Endometrial microvascular endothelial cells (primary cell): ENCODE results near the gene VPS16. TPM values are rescaled to one million over a fixed set of nuclear protein-coding genes. Genes with fewer than 3 reads are reported as not detected.
"Not testable (repeated sequence)": the region's sequence is repeated elsewhere in the genome, so short reads cannot be mapped to it uniquely, and the experiment has no call there.

Experiments used
- in situ Hi-C: cut with HindIII; loops from 2 replicates; pipeline ENCODE4 v1.10.0; 2017; ENCODE audit warnings: low sequenced_read_pairs, low pct_unique_long_range_greater_than_20kb; ENCODE audit errors: inconsistent ontology term
- total RNA-seq: library from RNA; depleted of rRNA; stranded (reverse); fragments of >200 nt; gene quantifications from one replicate; pipeline ENCODE4 v1.2.3, GENCODE V29; 2015; ENCODE audit errors: inconsistent ontology term

Gene VPS16
- total RNA-seq, 1 donor from 2014 or later = 46.1 TPM

GRCh38 chr20:2887715-2888114 lies 47.2 kb downstream of the VPS16 start:
- in situ Hi-C loops = no loop called here

- in situ Hi-C loops = no loop called here
Observed at GRCh38 chr20:2888224-2888955, 47.8 kb downstream of the VPS16 start.

DNA sequence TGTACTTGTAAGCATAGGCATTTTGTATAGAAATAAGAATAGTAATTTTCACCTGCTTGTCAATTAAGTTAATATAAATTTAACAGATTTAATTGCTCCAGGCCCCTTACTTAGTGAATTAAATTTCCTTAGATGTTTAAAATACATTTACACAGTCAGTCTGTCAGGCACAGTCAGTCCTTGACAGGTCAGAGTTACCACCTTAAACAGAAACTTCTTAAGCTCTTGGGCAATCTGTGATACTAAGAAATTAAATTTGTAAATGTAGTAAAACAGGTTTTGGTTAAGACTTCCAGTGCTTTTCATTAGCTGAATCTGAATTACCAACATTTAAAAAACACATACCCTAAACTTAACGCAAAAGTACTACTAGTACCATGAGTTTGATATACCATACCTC lies 48.7 kb downstream of the VPS16 start:
- in situ Hi-C loops = no loop called here

DNA sequence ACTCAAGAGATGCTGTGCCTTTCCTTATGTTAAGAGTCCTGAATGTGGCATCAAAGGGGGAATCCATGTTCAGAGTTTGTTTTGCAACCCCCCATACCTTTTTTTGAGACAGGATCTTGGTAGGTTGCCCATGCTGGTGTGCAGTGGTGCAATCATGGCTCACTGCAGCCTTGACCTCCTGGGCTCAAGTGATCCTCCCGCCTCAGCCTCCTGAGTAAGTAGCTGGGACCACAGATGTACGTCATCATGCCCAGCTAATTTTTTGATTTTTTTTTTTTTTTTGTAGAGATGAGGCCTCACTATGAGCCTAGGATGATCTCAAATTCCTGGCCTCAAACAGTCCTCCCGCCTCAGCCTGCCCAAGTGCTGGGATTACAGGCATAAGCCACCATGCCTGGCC lies 49.3 kb downstream of the VPS16 start:
- in situ Hi-C loops = no loop called here

GRCh38 chr20:2890742-2891141 lies 50.2 kb downstream of the VPS16 start:
- in situ Hi-C loops = no loop called here

GRCh38 chr20:2891343-2891742 lies 50.8 kb downstream of the VPS16 start:
- in situ Hi-C loops = no loop called here

DNA sequence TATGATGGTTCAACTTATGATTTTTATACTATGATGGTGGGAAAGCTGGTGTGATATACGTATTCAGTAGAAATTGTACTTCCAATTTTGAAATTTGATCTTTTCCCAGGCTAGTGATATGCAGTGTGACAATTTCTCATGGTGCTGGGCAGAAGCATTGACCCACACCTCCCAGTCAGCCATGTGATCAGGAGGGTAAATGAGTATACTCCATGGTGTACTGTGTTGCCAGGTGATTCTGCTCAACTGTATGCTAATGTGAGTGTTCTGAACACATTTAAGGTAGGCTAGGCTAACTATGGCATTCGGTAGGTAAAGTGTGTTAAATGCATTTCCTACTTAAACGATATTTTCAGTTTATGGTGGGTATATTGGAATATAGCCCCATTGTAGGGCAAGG lies 51.8 kb downstream of the VPS16 start:
- in situ Hi-C loops = no loop called here

DNA sequence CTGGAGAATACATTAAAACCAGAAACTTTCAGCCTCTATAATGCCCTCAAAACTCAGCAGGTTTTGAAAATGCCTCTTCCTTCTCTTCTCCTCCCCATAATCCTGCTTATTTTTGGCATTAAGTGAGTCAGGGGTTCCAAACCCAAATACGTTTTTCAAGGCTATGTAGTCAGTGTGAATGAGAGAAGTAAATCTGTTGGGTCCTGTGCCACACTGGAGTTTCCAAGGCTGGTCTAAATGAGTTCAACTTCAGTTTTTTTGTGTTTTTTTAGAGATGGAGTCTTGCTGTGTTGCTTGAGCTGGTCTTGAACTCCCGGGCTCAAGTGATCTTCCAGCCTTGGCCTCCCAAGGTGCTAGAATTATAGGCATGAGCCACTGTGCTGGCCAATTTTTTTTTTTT lies 53.7 kb downstream of the VPS16 start:
- in situ Hi-C loops = no loop called here

DNA sequence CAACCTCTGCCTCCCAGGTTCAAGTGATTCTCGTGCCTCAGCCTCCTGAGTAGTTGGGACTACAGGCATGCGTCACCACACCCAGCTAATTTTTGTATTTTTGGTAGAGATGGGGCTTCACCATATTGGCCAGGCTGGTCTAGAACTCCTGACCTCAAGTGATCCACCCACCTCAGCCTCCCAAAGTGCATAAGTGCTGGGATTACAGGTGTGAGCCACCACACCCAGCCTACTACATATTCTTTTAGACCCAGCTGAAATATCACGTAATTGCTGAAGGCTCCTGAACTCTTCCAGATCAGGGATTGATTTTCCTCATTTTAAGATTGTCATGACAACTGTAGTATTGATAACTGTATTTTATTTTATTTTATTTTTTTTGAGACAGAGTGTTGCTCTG lies 54.6 kb downstream of the VPS16 start:
- in situ Hi-C loops = not testable (repeated sequence)

- in situ Hi-C loops = no loop called here
Observed at GRCh38 chr20:2899243-2899642, 58.7 kb downstream of the VPS16 start.

DNA sequence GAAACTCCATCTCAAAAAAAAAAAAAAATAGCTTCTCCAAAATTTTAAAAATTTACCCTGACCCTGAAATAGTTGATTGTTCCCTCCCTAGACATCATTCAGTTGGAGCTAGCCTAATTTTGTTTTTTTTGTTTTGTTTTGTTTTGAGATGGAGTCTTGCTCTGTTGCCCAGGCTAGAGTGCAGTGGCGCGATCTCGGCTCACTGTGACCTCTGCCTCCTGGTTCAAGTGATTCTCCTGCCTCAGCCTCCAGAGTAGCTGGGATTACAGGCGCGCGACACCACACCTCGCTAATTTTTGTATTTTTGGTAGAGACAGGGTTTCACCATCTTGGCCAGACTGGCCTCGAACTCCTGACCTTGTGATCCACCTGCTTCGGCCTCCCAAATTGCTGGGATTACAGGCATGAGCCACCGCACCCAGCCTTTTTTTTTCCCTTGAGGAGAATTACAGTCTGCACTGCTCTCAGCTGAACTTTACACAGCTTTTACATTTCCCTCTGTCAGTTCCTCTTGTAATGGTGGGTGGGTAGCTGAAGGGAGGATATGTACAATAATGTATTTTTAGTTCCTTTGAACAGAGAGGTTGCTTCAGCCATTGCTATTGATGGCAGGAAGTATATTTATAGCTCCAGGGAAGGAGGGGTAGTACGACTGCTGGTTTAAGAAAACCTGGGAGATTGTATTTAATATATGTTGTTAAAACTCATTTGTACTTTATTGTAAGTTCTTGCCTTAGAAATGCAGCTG lies 60.5 kb downstream of the VPS16 start:
- in situ Hi-C loops = no loop called here

GRCh38 chr20:2902291-2902690 lies 61.7 kb downstream of the VPS16 start:
- in situ Hi-C loops = no loop called here

DNA sequence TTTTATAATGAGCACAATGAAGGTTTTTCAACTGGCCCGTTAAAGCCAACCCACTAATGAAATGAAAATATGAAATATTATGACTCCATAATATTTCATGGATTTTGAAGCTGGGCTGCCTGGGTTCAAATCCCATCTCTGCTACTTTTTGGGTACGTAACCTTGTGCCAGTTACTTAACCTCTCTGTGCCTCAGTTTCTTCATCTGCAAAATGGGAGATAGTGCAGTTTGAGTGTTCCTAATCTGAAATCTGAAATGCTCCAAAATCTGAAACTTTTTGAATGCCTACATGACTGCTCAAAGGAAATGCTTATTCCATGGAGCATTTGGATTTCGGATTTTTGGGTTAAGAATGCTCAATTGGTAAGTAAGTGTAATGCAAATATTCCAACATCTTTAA lies 62.3 kb downstream of the VPS16 start:
- in situ Hi-C loops = no loop called here

DNA sequence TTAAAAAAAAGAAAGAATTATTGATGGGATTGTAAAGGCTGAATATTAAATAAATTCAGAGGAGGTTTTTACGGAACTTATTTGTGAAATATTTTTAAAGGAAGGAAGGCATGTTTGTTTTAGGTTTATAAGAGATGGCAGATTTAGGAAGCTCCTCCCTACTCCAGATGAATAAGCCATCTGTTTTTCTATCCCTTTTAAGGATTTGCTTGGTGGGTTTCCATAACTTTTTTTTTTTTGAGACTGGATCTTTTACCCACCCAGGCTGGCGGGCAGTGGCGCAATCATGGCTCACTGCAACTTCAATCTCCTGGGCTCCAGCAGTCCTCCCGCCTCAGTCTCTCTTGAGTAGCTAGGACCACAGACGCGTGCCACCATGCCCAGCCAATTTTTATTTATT lies 63.1 kb downstream of the VPS16 start:
- in situ Hi-C loops = no loop called here

GRCh38 chr20:2907519-2907918 lies 67.0 kb downstream of the VPS16 start:
- in situ Hi-C loops = no loop called here

DNA sequence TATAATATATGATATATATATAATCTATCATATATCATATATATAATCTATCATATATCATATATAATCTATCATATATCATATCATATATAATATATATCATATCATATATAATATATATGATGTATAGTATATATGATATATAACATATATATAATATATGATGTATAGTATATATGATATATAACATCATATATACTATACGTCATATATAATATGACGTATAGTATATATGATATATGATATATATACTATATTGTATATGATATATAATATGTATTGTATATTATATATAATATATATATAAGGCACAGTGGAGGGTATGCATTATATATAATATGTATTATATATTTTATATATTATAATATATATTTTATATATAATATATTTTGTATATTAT lies 69.4 kb downstream of the VPS16 start:
- in situ Hi-C loops = no loop called here

- in situ Hi-C loops = no loop called here
Observed at GRCh38 chr20:2911200-2911599, 70.7 kb downstream of the VPS16 start.

DNA sequence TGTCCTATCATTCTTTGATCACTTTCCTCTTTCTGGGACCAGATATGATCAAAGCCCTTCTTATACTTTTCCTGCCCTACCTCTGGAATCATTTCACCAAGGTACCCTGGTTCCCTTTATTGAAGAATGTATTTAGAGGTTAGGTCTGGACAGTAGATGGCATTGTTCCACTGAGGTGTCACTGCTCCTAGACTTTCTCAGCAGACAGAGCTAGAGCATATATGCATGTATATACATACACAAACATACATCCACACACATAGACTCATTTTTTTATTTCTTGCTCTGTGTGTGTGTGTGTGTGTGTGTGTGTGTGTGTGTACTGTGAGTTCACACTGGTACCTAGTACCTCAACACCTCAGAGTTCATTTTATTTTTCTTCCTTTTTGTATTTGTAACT lies 73.6 kb downstream of the VPS16 start:
- in situ Hi-C loops = no loop called here
